DOHH2 (cell line): Measurements from ENCODE around the gene CASP7.

Experiments used
- H3F3A ChIP-seq: fragments of 200-600 bp; sonication (generic), shearing (Covaris generic); 2 replicates; pipeline ENCODE4 v1.6.0; 2016; ENCODE audit warnings: antibody characterized with exemption, mild to moderate bottlenecking; ENCODE audit not compliant: control insufficient read depth, insufficient read depth
- H3K27ac ChIP-seq: fragments of 200-600 bp; sonication (generic); 2 replicates; pipeline ENCODE4 v1.5.1; 2014; ENCODE audit warnings: low read depth, mild to moderate bottlenecking, low read length, moderate library complexity
- H3K27me3 ChIP-seq: fragments of 200-600 bp; sonication (generic); 2 replicates; pipeline ENCODE4 v1.6.1; 2014; ENCODE audit warnings: mild to moderate bottlenecking, low read length, mixed read lengths; ENCODE audit not compliant: control insufficient read depth
- H3K36me3 ChIP-seq: fragments of 200-600 bp; sonication (generic); 2 replicates; pipeline ENCODE4 v1.6.1; 2014; ENCODE audit warnings: mild to moderate bottlenecking, low read length, moderate library complexity, mixed read lengths; ENCODE audit not compliant: control insufficient read depth
- H3K4me1 ChIP-seq: fragments of 200-600 bp; sonication (generic); 2 replicates; pipeline ENCODE4 v1.6.1; 2014; ENCODE audit warnings: mild to moderate bottlenecking, low read length, mixed read lengths; ENCODE audit not compliant: control insufficient read depth
- H3K4me2 ChIP-seq: fragments of 200-600 bp; sonication (generic); 2 replicates; pipeline ENCODE4 v1.6.0; 2014; ENCODE audit warnings: mild to moderate bottlenecking, low read length, moderate library complexity
- H3K4me3 ChIP-seq: fragments of 200-600 bp; sonication (generic); 2 replicates; pipeline ENCODE4 v1.5.1; 2014; ENCODE audit warnings: mild to moderate bottlenecking, low read length, mixed read lengths
- H3K79me2 ChIP-seq: fragments of 200-600 bp; sonication (generic); 2 replicates; pipeline ENCODE4 v1.6.1; 2014; ENCODE audit warnings: mild to moderate bottlenecking, low read length, mixed read lengths; ENCODE audit not compliant: control insufficient read depth
- H3K9me2 ChIP-seq: fragments of 200-600 bp; sonication (generic); replicated peaks from 2 replicates; pipeline ENCODE4 v1.6.1; 2014; ENCODE audit warnings: mild to moderate bottlenecking, low read length, mixed read lengths; ENCODE audit not compliant: control insufficient read depth
- H3K9me3 ChIP-seq: fragments of 200-600 bp; sonication (generic); 2 replicates; pipeline ENCODE4 v1.6.1; 2014; ENCODE audit warnings: antibody characterized with exemption, low read length, mixed read lengths; ENCODE audit not compliant: control insufficient read depth, insufficient read depth
- H4K20me1 ChIP-seq: fragments of 200-600 bp; sonication (generic); 2 replicates; pipeline ENCODE4 v1.6.0; 2014; ENCODE audit warnings: low read depth, mild to moderate bottlenecking, antibody characterized with exemption, low read length, moderate library complexity; ENCODE audit not compliant: control insufficient read depth, insufficient read depth
- CTCF ChIP-seq: fragments of 200-600 bp; sonication (generic); IDR thresholded peaks from one replicate; pipeline ENCODE4 v1.5.1; 2014; ENCODE audit warnings: antibody characterized with exemption, mild to moderate bottlenecking, low read depth, low read length; ENCODE audit not compliant: poor library complexity, severe bottlenecking
- EZH2phosphoT487 ChIP-seq: fragments of 200-600 bp; sonication (generic); IDR thresholded peaks from 2 replicates; pipeline ENCODE4 v1.6.1; 2017; ENCODE audit warnings: borderline replicate concordance, mild to moderate bottlenecking, antibody characterized with exemption, low read length, moderate library complexity, mixed read lengths

Gene CASP7

GRCh38 chr10:113691381-113691780 lies 11.7 kb downstream of the CASP7 start:
- Histone ChIP-seq H3K36me3 (no peaks in the 10 kb centered on the region; the same call in 1 of the 2 replicates), H3K4me3 (no peak overlapping the region), H3K9me2 (no peaks in the 10 kb centered on the region), H3K4me2 (no peak overlapping the region), H3F3A (no peaks in the 10 kb centered on the region), H3K9me3 (peaks cover 17% of the 10 kb centered on the region; the same call in 1 of the 2 replicates), H3K27ac (no peak overlapping the region), H3K79me2 (no peaks in the 10 kb centered on the region; the same call in 1 of the 2 replicates), H4K20me1 (no peaks in the 10 kb centered on the region), H3K4me1 (no peaks in the 10 kb centered on the region), H3K27me3 (no peaks in the 10 kb centered on the region)
- TF ChIP-seq EZH2phosphoT487, result no peak

GRCh38 chr10:113692271-113692670 lies 12.6 kb downstream of the CASP7 start:
- Histone ChIP-seq H3K27ac (no peak overlapping the region), H3K36me3 (no peaks in the 10 kb centered on the region; the same call in 1 of the 2 replicates), H4K20me1 (no peaks in the 10 kb centered on the region), H3K79me2 (no peaks in the 10 kb centered on the region; the same call in 1 of the 2 replicates), H3K4me1 (no peaks in the 10 kb centered on the region), H3K27me3 (no peaks in the 10 kb centered on the region), H3F3A (no peaks in the 10 kb centered on the region), H3K4me3 (no peak overlapping the region), H3K9me3 (peaks cover 12% of the 10 kb centered on the region; the same call in 1 of the 2 replicates), H3K9me2 (no peaks in the 10 kb centered on the region), H3K4me2 (no peak overlapping the region)
- TF ChIP-seq EZH2phosphoT487 (no peak), CTCF (no peak)

GRCh38 chr10:113693348-113693747 lies 13.6 kb downstream of the CASP7 start:
- no peaks in the 10 kb centered on the region for H4K20me1 ChIP-seq
- no peaks in the 10 kb centered on the region for H3K4me1 ChIP-seq
- H3K9me2 ChIP-seq, result no peaks in the 10 kb centered on the region
- no peak overlapping the region for H3K27ac ChIP-seq
- no peak overlapping the region for H3K4me3 ChIP-seq
- H3K36me3 ChIP-seq, result no peaks in the 10 kb centered on the region; the same call in 1 of the 2 replicates
- H3K79me2 ChIP-seq, result no peaks in the 10 kb centered on the region
- no peak overlapping the region for H3K4me2 ChIP-seq
- H3K27me3 ChIP-seq, result no peaks in the 10 kb centered on the region
- H3F3A ChIP-seq, result no peaks in the 10 kb centered on the region
- TF ChIP-seq EZH2phosphoT487 (no peak), CTCF (no peak)
- H3K9me3 ChIP-seq, result peaks cover 10% of the 10 kb centered on the region; the same call in 1 of the 2 replicates

GRCh38 chr10:113695691-113696090 lies 16.0 kb downstream of the CASP7 start:
- Histone ChIP-seq H3K4me3 (no peak overlapping the region), H3F3A (no peaks in the 10 kb centered on the region), H3K27me3 (no peaks in the 10 kb centered on the region), H3K79me2 (no peaks in the 10 kb centered on the region), H4K20me1 (no peaks in the 10 kb centered on the region), H3K9me3 (peaks cover 10% of the 10 kb centered on the region; the same call in 1 of the 2 replicates), H3K9me2 (no peaks in the 10 kb centered on the region), H3K4me1 (no peaks in the 10 kb centered on the region), H3K4me2 (no peak overlapping the region), H3K27ac (no peak overlapping the region), H3K36me3 (no peaks in the 10 kb centered on the region; the same call in 1 of the 2 replicates)
- TF ChIP-seq EZH2phosphoT487 (no peak), CTCF (no peak)
